BE2C (cell line): Measurements from ENCODE around the gene ADGRF5.

Experiments
- DNase-seq: peaks from one replicate; pipeline ENCODE4 v3.0.0-alpha.2; 2020
- H3K27me3 ChIP-seq: fragments of 250-450 bp; sonication (Bioruptor Pico); 2 replicates; pipeline ENCODE4 v1.5.1; 2020; ENCODE audit warnings: mild to moderate bottlenecking
- H3K36me3 ChIP-seq: fragments of 250-450 bp; sonication (Bioruptor Pico); 2 replicates; pipeline ENCODE4 v1.5.1; 2020; ENCODE audit warnings: mild to moderate bottlenecking
- H3K4me1 ChIP-seq: fragments of 250-450 bp; sonication (Bioruptor Pico); 2 replicates; pipeline ENCODE4 v1.5.1; 2020
- H3K4me3 ChIP-seq: 2 replicates; pipeline ENCODE4 v1.5.1; 2011; ENCODE audit warnings: low read depth, low read length
- H3K9me3 ChIP-seq: fragments of 250-450 bp; sonication (Bioruptor Pico); 2 replicates; pipeline ENCODE4 v1.5.1; 2020
- CTCF ChIP-seq: IDR thresholded peaks from 2 replicates; pipeline ENCODE4 v1.5.1; 2012; ENCODE audit warnings: mild to moderate bottlenecking, low read depth, low read length

ADGRF5 gene

GRCh38 chr6:46953921-46954320 lies 32.2 kb upstream of the ADGRF5 start:
- TF ChIP-seq CTCF = no peak
- no peaks in the 10 kb centered on the region for H3K9me3 ChIP-seq
- H3K4me3 ChIP-seq = no peak overlapping the region
- H3K4me1 ChIP-seq = no peaks in the 10 kb centered on the region
- H3K36me3 ChIP-seq = no peaks in the 10 kb centered on the region
- peaks cover 14% of the 10 kb centered on the region for H3K27me3 ChIP-seq
- no peak for DNase-seq

GRCh38 chr6:46949632-46950280 lies 28.0 kb upstream of the ADGRF5 start:
- no peaks in the 10 kb centered on the region for H3K9me3 ChIP-seq
- no peaks in the 10 kb centered on the region for H3K36me3 ChIP-seq
- no peak for DNase-seq
- H3K4me1 ChIP-seq = no peaks in the 10 kb centered on the region
- H3K4me3 ChIP-seq = no peak overlapping the region
- peaks cover 18% of the 10 kb centered on the region for H3K27me3 ChIP-seq
- TF ChIP-seq CTCF = no peak

DNA sequence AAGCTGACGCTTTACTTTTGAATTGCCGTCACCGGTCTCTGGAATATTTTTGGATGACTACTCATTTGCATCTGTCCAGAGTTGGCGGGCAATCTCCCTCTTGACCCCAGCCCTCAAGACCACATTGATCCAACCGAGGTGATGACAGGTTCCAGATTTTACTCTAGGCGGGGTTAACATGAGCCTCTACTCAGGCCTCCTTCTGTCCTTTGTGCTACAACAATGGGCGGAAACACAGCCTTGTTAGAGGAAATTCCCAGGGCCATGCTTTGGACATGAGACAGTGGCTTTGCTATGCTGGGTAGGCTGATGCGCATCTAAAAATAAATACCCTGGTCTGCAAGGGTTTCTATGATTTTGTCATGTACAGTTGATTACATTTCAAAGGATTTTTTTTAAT lies 27.0 kb upstream of the ADGRF5 start:
- no peaks in the 10 kb centered on the region for H3K4me1 ChIP-seq
- no peak overlapping the region for H3K4me3 ChIP-seq
- TF ChIP-seq CTCF = no peak
- no peak for DNase-seq
- H3K9me3 ChIP-seq = no peaks in the 10 kb centered on the region
- no peaks in the 10 kb centered on the region for H3K36me3 ChIP-seq
- H3K27me3 ChIP-seq = peaks cover 14% of the 10 kb centered on the region

DNA sequence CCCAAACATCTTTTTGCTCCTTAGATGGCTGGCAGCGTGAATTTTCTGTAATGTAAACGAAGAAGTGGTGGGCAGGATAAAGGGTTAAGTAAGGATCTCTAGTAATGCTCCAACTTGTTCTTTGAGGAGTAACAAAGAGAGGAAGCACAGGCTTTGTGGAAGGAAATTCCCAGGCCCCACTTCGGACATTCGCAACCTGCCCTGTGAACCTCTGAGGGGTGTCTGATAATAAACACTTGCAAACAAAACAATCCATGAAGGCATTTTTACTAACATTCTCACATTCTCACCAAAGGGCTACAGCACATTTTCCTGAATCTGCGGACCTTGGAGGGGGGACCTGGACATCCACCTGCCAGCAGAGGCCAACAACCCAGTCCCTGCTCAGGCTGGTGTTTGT lies 25.8 kb upstream of the ADGRF5 start:
- DNase-seq = no peak
- Histone ChIP-seq H3K27me3 (peaks cover 14% of the 10 kb centered on the region), H3K4me1 (no peaks in the 10 kb centered on the region), H3K36me3 (no peaks in the 10 kb centered on the region), H3K4me3 (no peak overlapping the region), H3K9me3 (no peaks in the 10 kb centered on the region)
- TF ChIP-seq CTCF = no peak

GRCh38 chr6:46940433-46941226 lies 18.9 kb upstream of the ADGRF5 start:
- Histone ChIP-seq H3K4me1 (no peaks in the 10 kb centered on the region), H3K27me3 (peaks cover 2% of the 10 kb centered on the region; the same call in 1 of the 2 replicates), H3K4me3 (no peak overlapping the region), H3K36me3 (no peaks in the 10 kb centered on the region), H3K9me3 (no peaks in the 10 kb centered on the region)
- no peak for TF ChIP-seq CTCF
- no peak for DNase-seq

DNA sequence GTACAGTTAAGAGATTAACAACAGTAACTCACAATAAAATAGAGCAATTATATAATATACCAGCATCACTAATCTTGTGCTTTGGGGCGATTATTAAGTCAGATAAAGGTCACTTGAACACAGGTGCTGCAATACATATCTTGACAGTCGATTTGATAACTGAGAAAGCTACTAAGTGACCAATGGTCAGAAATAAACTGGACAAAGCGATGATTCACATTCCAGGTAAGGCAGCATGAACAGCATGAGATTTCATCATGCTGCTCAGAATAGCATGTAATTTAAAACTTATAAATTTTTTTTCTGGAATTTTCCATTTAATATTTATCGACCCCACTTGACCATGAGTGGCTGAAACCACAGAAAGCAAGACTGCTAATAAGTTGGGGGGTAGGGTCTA lies 15.9 kb upstream of the ADGRF5 start:
- no peak for TF ChIP-seq CTCF
- DNase-seq = no peak

More for the DNA sequence above, 15.9 kb upstream of the ADGRF5 start:
- H3K4me3 ChIP-seq = no peak overlapping the region
- H3K4me1 ChIP-seq = no peaks in the 10 kb centered on the region
- peaks cover 2% of the 10 kb centered on the region; the same call in 1 of the 2 replicates for H3K27me3 ChIP-seq
- H3K9me3 ChIP-seq = no peaks in the 10 kb centered on the region
- no peaks in the 10 kb centered on the region for H3K36me3 ChIP-seq
